Subcutaneous adipose tissue (tissue), 4 donors: ENCODE data around the gene PPP1R14B. TPM values are rescaled to one million over a fixed set of nuclear protein-coding genes. Genes with fewer than 3 reads are reported as not detected.

Experiments
- total RNA-seq, 4 donors: library from RNA; depleted of rRNA; stranded (reverse); fragments of >200 nt; gene quantifications; one replicate each; pipeline ENCODE4 v1.1.0, GENCODE V29; 2016
- TF ChIP-seq, protein P1 (sequence below): fragments of 450-650 bp; IDR thresholded peaks from one replicate; pipeline ENCODE4 v1.5.1; 2016; ENCODE audit warnings: low read depth, mild to moderate bottlenecking, control low read depth, antibody characterized with exemption, moderate library complexity

PPP1R14B gene
- total RNA-seq, 4 donors from 2014 or later, result 64.3 to 73.1 (median 69.1) TPM

DNA sequence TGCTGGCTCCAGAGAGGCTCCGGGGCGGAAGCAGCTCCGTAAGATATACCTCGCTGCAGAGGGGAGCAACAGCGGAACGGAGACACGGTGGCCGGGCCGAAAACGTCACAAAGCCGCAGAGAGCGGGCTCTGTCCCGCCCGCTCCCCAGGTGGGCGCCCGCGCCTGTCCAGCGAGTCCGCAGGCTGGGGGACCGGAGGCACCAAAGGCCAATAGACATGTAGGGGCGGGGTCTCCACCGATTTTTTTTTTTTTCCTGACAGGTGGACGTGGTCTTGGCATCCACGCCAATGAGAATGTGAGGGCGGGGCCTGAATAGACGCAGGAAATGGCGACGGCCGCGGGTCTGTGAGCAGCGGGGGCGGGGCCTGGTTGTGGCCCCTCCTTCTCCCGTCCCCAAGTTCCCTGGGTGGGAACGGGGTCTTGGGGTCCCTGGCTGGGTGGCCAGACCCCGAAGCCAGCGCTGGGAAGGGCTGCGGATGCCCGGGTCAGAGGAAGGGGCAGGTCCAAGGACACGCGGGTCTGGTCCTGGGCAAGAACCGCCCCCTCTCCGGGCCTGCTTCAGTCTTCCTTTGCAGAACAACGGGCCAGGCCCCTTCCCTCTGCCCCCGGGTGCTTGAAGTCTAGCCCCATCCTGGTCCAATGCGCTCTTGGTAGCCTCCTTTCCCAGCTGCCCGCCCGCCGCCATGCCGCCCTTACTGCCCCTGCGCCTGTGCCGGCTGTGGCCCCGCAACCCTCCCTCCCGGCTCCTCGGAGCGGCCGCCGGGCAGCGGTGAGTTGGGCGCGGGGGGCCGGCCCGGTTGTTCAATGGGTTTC is 16.4 kb downstream of the PPP1R14B start, which contains the start of gene DNAJC4:
Gene DNAJC4 (plus strand): TSS at position 378 of the 814 bp plus-strand sequence. CDS start 307 bp downstream, at position 685.
- TF ChIP-seq, protein P1, sequence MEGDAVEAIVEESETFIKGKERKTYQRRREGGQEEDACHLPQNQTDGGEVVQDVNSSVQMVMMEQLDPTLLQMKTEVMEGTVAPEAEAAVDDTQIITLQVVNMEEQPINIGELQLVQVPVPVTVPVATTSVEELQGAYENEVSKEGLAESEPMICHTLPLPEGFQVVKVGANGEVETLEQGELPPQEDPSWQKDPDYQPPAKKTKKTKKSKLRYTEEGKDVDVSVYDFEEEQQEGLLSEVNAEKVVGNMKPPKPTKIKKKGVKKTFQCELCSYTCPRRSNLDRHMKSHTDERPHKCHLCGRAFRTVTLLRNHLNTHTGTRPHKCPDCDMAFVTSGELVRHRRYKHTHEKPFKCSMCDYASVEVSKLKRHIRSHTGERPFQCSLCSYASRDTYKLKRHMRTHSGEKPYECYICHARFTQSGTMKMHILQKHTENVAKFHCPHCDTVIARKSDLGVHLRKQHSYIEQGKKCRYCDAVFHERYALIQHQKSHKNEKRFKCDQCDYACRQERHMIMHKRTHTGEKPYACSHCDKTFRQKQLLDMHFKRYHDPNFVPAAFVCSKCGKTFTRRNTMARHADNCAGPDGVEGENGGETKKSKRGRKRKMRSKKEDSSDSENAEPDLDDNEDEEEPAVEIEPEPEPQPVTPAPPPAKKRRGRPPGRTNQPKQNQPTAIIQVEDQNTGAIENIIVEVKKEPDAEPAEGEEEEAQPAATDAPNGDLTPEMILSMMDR, result no peak

DNA sequence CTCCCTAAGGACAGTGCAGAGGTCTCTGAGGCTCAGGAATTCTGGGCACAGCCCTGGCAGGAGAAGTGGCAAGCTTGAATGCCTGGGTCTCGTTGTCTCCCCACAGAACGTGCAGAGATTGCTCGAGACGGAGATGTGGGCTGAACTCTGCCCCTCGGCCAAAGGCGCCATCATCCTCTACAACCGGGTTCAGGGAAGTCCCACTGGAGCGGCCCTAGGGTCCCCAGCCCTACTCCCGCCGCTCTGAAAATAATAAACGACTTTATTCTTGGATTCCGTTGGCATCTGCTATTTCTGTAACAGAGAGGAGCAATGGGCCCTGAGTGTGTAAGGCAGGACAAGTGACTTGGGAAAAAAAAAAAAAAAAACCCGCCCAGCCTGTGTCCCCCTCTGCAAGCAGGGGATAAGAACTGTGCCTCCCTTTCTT is 17.0 kb downstream of the PPP1R14B start:
- TF ChIP-seq, protein P1, result no peak

DNA sequence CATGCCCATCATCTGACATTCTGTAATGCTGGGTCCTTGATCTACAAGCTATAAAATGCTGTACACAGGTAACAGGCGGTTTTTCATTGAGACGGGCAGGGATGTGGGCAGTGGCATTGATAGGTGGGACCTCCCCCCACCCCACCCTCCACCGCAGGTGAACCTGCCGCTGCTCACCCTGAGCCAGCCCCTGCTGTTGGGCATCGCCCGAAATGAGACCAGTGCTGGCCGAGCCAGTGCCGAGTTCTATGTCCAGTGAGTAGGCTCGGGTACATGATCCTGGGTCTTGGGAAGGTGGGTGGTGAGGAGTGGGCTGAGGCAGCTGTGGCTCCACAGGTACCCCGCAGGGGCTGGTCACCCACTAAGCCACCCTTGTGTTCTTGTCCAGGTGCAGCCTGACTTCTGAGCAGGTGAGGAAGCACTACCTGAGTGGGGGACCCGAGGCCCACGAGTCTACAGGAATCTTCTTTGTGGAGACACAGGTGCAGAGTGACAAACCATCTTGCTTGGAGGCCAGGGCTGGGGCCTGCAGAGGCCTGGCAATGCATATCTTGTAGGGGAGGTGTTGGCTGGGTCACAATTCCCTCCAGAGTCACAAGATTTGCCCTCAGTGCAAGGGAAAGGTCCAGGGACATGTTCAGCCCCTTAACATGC is 17.5 kb downstream of the PPP1R14B start:
- TF ChIP-seq, protein P1, result no peak

DNA sequence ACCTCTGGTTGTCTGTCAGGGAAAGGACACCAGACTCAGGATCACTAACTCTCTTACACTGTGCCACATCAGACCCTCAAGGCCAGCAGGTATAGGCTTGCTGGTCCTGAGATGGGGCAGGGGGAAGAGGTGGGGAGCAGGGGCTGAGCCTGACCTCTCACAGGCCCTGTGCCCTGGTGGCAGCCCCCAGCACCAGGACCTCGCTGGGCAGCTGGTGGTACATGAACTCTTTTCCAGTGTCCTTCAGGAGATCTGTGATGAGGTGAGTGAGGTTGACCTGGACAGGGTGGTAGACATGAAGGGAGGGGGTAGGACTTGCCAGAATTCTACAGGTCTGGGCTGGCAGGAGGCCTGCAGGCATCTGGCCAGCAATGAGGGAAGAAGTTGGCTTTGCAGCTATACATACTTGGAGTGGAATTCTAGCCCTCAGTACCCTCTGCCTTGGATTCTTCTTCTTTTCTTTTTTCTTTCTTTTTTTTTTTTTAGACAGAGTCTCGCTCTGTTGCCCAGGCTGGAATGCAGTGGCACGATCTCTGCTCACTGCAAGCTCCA is 19.3 kb downstream of the PPP1R14B start:
- TF ChIP-seq, protein P1, result no peak

DNA sequence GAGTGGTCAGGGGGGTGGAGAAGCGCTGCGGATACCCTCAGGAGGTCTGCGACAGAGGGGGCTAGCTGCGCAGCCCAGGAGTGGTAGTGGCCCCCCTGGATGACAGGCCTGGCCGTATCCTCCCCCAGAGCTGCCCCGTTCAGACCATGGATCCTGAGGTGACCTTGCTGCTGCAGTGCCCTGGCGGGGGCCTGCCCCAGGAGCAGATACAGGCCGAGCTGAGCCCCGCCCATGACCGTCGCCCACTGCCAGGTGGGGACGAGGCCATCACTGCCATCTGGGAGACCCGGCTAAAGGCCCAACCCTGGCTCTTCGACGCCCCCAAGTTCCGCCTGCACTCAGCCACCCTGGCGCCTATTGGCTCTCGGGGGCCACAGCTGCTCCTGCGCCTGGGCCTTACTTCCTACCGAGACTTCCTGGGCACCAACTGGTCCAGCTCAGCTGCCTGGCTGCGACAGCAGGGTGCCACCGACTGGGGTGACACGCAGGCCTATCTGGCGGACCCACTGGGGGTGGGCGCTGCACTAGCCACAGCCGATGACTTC is 20.2 kb downstream of the PPP1R14B start:
- TF ChIP-seq, protein P1, result no peak

DNA sequence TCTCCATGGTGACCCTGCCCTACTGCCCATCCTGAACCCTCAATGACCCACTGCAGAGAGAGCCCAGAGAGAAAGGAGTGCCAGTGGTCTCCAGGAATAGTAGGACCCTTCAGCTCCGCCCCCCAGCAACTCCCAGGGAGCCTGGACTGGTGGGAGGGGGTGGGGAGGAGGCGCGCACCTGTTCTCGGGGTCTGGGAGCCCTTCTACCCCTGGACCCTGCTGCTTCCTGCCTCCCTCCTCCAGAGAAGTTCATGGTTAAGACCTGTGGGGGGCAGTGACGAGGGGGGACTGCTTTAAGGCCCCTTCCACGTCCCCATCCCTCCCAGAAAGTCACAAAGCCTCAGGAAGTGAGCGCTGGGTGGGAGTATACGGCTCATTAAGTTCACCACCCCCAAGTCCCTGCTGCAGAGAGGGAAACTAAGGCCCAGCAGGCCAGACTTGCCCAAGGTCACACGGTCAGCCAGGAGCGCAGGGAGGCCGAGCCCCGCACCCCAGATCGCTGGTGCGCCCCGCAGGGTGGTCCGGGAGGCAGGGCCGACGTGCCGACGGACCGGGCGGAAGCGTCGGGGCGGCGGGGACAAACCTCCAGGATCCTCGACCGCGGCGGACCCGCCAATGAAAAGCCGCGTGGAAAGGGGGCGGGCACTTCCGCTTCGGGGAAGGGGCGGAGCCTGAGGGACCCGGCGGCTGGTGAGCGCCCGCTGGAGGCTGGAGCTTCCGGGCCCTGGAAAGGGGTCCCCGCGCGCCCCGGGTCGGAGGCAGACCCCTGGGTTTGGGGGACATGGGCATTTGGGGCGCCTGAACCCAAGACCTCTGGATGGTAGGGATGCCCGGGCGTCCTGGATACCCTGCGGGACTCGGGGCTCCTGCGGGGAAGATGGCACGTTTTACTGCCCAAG is 20.9 kb downstream of the PPP1R14B start, which contains the start of the genes NUDT22 and TRPT1:
Gene NUDT22 (plus strand): TSS at position 667 of the 899 bp plus-strand sequence. CDS start 379 bp downstream, outside the sequence.
Gene TRPT1 (minus strand): TSS at position 579 of the 899 bp plus-strand sequence. CDS start 326 bp downstream, at position 253.
- TF ChIP-seq, protein P1, result no peak
